ENCODE measurements around the gene ST7.

Gene ST7

GRCh38 chr7:116953372-116953905 is at the start of gene ST7:
ST7 (plus strand) TSS chr7:116953501; CDS start chr7:116953541, 40 bp downstream.
- Histone ChIP-seq H3K9me3 (ENCODE audit: severe bottlenecking) (no peaks in the 10 kb centered on the region), H3K27ac (no peak within 1 kb of the TSS), H3K36me3 (no peaks in the 10 kb centered on the region), H3K27me3 (ENCODE audit: insufficient read depth, low read depth, severe bottlenecking) (peaks cover 79% of the 10 kb centered on the region), H3K4me3 (ENCODE audit: low read depth, low read length) (peak within 1 kb of the TSS; percentile 63)
- DNase-seq = peak; percentile 38
- no peak for TF ChIP-seq CTCF (IDR thresholded peaks at IDR 0.05; ENCODE audit: low read depth, low read length)

- DNase-seq = no peak
- no peak overlapping the region for H3K4me3 ChIP-seq (ENCODE audit: low read depth, low read length)
- H3K36me3 ChIP-seq = peaks cover 24% of the 10 kb centered on the region
- no peaks in the 10 kb centered on the region for H3K9me3 ChIP-seq (ENCODE audit: severe bottlenecking)
- no peaks in the 10 kb centered on the region for H3K27me3 ChIP-seq (ENCODE audit: insufficient read depth, low read depth, severe bottlenecking)
- no peak for TF ChIP-seq CTCF (IDR thresholded peaks at IDR 0.05; ENCODE audit: low read depth, low read length)
- H3K27ac ChIP-seq = no peak overlapping the region
Measured at GRCh38 chr7:116906391-116906790, 46.9 kb upstream of the ST7 start.

- Histone ChIP-seq H3K9me3 (ENCODE audit: severe bottlenecking) (no peaks in the 10 kb centered on the region), H3K4me3 (ENCODE audit: low read depth, low read length) (no peak overlapping the region), H3K27me3 (ENCODE audit: insufficient read depth, low read depth, severe bottlenecking) (no peaks in the 10 kb centered on the region), H3K27ac (no peak overlapping the region), H3K36me3 (peaks cover 45% of the 10 kb centered on the region)
- DNase-seq = no peak
- TF ChIP-seq CTCF (IDR thresholded peaks at IDR 0.05; ENCODE audit: low read depth, low read length) = no peak
Measured at GRCh38 chr7:116910383-116910782, 42.9 kb upstream of the ST7 start.

GRCh38 chr7:116911801-116912200 is 41.5 kb upstream of the ST7 start:
- Histone ChIP-seq H3K27ac (no peak overlapping the region), H3K36me3 (peaks cover 39% of the 10 kb centered on the region), H3K9me3 (ENCODE audit: severe bottlenecking) (no peaks in the 10 kb centered on the region), H3K4me3 (ENCODE audit: low read depth, low read length) (no peak overlapping the region), H3K27me3 (ENCODE audit: insufficient read depth, low read depth, severe bottlenecking) (no peaks in the 10 kb centered on the region)
- no peak for TF ChIP-seq CTCF (IDR thresholded peaks at IDR 0.05; ENCODE audit: low read depth, low read length)
- DNase-seq = no peak

GRCh38 chr7:116912269-116912909 is 40.9 kb upstream of the ST7 start:
- TF ChIP-seq CTCF (IDR thresholded peaks at IDR 0.05; ENCODE audit: low read depth, low read length) = no peak
- no peak overlapping the region for H3K4me3 ChIP-seq (ENCODE audit: low read depth, low read length)
- H3K36me3 ChIP-seq = peaks cover 43% of the 10 kb centered on the region
- no peak overlapping the region for H3K27ac ChIP-seq
- no peaks in the 10 kb centered on the region for H3K27me3 ChIP-seq (ENCODE audit: insufficient read depth, low read depth, severe bottlenecking)
- DNase-seq = no peak
- no peaks in the 10 kb centered on the region for H3K9me3 ChIP-seq (ENCODE audit: severe bottlenecking)

- Histone ChIP-seq H3K36me3 (peaks cover 15% of the 10 kb centered on the region; the same call in 1 of the 2 replicates), H3K27me3 (ENCODE audit: insufficient read depth, low read depth, severe bottlenecking) (no peaks in the 10 kb centered on the region), H3K9me3 (ENCODE audit: severe bottlenecking) (no peaks in the 10 kb centered on the region), H3K27ac (no peak overlapping the region), H3K4me3 (ENCODE audit: low read depth, low read length) (no peak overlapping the region)
- no peak for TF ChIP-seq CTCF (IDR thresholded peaks at IDR 0.05; ENCODE audit: low read depth, low read length)
- DNase-seq = no peak
Measured at GRCh38 chr7:116918704-116919103, 34.6 kb upstream of the ST7 start.
